Measurements from ENCODE around the gene MARF1. TPM values are rescaled to one million over a fixed set of nuclear protein-coding genes. Genes with fewer than 3 reads are reported as not detected.
"Not testable (repeated sequence)": the region's sequence is repeated elsewhere in the genome, so short reads cannot be mapped to it uniquely, and the experiment has no call there.

Gene MARF1
- total and polyA plus RNA-seq, 4 donors: 28.8 to 92.8 (median 53.8) TPM

- intact Hi-C loops (cut with DNase I): loop anchor here (5.0 kb wide), 1 partner anchor 53 kb away; no protein-coding TSS in a partner anchor
- no peak for ATAC-seq (ENCODE audit: low FRiP score)
Measured at GRCh38 chr16:15649727-15650018, 6.7 kb upstream of the MARF1 start.

DNA sequence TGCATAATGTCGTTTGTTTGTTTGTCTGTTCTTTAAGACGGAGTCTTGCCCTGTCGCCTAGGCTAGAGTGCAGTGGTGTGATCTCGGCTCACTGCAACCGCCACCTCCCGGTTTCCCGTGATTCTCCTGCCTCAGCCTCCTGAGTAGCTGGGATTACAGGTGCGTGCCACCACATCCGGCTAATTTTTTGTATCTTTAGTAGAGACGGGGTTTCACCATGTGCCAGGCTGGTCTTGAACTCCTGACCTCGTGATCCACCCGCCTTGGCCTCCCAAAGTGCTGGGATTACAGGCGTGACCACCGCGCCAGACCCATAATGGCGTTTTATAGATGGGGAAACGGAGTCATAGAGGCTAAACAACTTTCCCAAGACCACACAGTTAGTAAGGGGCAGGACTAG, 6.4 kb upstream of the MARF1 start:
- intact Hi-C loops (cut with DNase I); ATAC-seq (ENCODE audit: low FRiP score); DNase-seq; H3K27me3 ChIP-seq (ENCODE audit: control insufficient read depth in 1 of 2, insufficient read depth in 2 of 2, low read length in 1 of 2); H3K4me3 ChIP-seq (ENCODE audit: low read length in 2 of 2); H3K4me1 ChIP-seq (ENCODE audit: control insufficient read depth in 1 of 2, insufficient read depth in 2 of 2, low read length in 2 of 2); H3K9me3 ChIP-seq (ENCODE audit: control insufficient read depth, low read length); H3K36me3 ChIP-seq (ENCODE audit: control insufficient read depth in 1 of 2, insufficient read depth in 2 of 2, low read length in 1 of 2): not testable (repeated sequence)
- peak overlapping the region in 1 of 2 donors; percentile 7 for H3K27ac ChIP-seq (ENCODE audit: low read depth in 1 of 2, low read length in 2 of 2)
- 64% methylated on average over 17 of the region's 17 CpGs for WGBS, 2 donors

More at GRCh38 chr16:15649727-15650018, 6.7 kb upstream of the MARF1 start:
- Histone ChIP-seq H3K27ac (ENCODE audit: low read depth in 1 of 2, low read length in 2 of 2) (peak overlapping the region in 1 of 2 donors; percentile 7), H3K4me1 (ENCODE audit: control insufficient read depth in 1 of 2, insufficient read depth in 2 of 2, low read length in 2 of 2) (no peaks in the 10 kb centered on the region), H3K9me3 (ENCODE audit: control insufficient read depth, low read length) (no peaks in the 10 kb centered on the region), H3K4me3 (ENCODE audit: low read length in 2 of 2) (no peak overlapping the region), H3K27me3 (ENCODE audit: control insufficient read depth in 1 of 2, insufficient read depth in 2 of 2, low read length in 1 of 2) (no peaks in the 10 kb centered on the region), H3K36me3 (ENCODE audit: control insufficient read depth in 1 of 2, insufficient read depth in 2 of 2, low read length in 1 of 2) (no peaks in the 10 kb centered on the region)
- no peak for DNase-seq
- 1% methylated on average over 13 to 14 of the region's 14 CpGs for WGBS, 2 donors

DNA sequence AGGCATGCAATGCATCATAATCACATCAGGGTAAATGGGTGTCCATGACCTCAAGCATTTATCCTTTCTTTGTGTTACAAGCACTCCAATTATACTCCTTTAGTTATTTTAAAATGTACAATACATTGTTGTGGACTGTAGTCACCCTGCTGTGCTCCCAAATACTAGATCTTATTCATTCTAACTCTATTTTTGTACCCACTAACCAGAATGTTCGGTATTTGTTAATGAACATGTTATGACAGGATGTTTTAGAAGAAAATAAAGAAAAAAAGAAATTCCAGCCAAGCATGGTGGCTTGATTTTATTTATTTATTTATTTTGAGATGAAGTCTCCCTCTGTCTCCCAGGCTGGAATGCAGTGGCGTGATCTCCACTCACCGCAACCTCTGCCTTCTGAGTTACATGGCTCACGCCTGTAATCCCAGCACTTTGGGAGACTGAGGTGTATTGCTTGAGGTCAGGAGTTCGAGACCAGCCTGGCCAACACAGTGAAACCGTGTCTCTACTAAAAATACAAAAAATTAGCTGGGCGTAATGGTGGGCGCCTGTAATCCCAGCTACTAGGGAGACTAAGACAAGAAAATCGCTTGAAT, 5.3 kb upstream of the MARF1 start:
- no peak overlapping the region for H3K27ac ChIP-seq (ENCODE audit: low read depth in 1 of 2, low read length in 2 of 2)
- no peaks in the 10 kb centered on the region for H3K27me3 ChIP-seq (ENCODE audit: control insufficient read depth in 1 of 2, insufficient read depth in 2 of 2, low read length in 1 of 2)
- WGBS, 2 donors: 90% methylated on average over 9 of the region's 9 CpGs
- DNase-seq (no peak), ATAC-seq (ENCODE audit: low FRiP score) (no peak)
- H3K4me3 ChIP-seq (ENCODE audit: low read length in 2 of 2): no peak overlapping the region
- intact Hi-C loops (cut with DNase I): no loop called here
- no peaks in the 10 kb centered on the region for H3K9me3 ChIP-seq (ENCODE audit: control insufficient read depth, low read length)
- H3K4me1 ChIP-seq (ENCODE audit: control insufficient read depth in 1 of 2, insufficient read depth in 2 of 2, low read length in 2 of 2): peaks cover 0 to 2% of the 10 kb centered on the region in 2 donors
- no peaks in the 10 kb centered on the region for H3K36me3 ChIP-seq (ENCODE audit: control insufficient read depth in 1 of 2, insufficient read depth in 2 of 2, low read length in 1 of 2)

DNA sequence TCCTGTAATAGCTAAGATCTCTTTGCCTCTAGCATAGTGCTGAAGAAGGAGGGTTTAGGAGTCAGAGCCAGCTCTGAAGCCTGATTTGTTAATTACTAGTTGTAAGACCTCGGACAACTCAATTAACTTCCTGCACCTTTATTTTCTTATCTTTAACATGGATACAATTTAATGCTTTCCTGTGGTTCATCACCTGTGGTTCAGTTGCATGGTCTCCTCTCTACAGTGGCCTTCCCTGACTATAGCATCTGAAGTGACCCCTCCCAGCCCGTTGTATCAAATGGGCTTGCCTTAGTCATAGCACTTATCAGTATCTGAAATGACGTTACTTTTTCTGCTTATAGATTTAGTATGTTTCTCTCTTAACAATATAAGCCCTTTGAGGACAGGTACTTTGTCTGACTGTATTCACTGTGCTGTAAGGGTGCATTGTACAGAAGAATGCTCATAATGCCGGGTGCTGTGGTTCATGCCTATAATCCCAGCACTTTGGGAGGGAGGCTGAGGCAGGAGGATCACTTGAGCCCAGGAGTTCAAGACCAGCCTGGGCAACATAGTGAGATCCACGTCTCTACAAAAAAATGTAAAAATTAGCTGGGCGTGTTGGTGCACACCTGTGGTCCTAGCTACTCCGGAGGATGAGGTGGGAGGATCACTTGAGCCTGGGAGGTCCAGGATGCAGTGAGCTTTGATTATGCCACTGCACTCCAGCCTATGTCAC, 4.5 kb upstream of the MARF1 start:
- no peak for DNase-seq
- H3K9me3 ChIP-seq (ENCODE audit: control insufficient read depth, low read length): no peaks in the 10 kb centered on the region
- no peak overlapping the region for H3K27ac ChIP-seq (ENCODE audit: low read depth in 1 of 2, low read length in 2 of 2)
- no peaks in the 10 kb centered on the region for H3K27me3 ChIP-seq (ENCODE audit: control insufficient read depth in 1 of 2, insufficient read depth in 2 of 2, low read length in 1 of 2)
- H3K4me1 ChIP-seq (ENCODE audit: control insufficient read depth in 1 of 2, insufficient read depth in 2 of 2, low read length in 2 of 2): peaks cover 0 to 2% of the 10 kb centered on the region in 2 donors
- no peak for ATAC-seq (ENCODE audit: low FRiP score)
- intact Hi-C loops (cut with DNase I): no loop called here
- 82 to 83% methylated on average over 7 of the region's 7 CpGs for WGBS, 2 donors
- no peak overlapping the region for H3K4me3 ChIP-seq (ENCODE audit: low read length in 2 of 2)
- no peaks in the 10 kb centered on the region for H3K36me3 ChIP-seq (ENCODE audit: control insufficient read depth in 1 of 2, insufficient read depth in 2 of 2, low read length in 1 of 2)

GRCh38 chr16:15646557-15647293, 3.8 kb upstream of the MARF1 start:
- 86 to 90% methylated on average over 13 of the region's 13 CpGs for WGBS, 2 donors

GRCh38 chr16:15644962-15645465, 2.1 kb upstream of the MARF1 start:
- 66 to 75% methylated on average over 10 of the region's 10 CpGs for WGBS, 2 donors
- not testable (repeated sequence) for ATAC-seq (ENCODE audit: low FRiP score); H3K36me3 ChIP-seq (ENCODE audit: control insufficient read depth in 1 of 2, insufficient read depth in 2 of 2, low read length in 1 of 2); H3K9me3 ChIP-seq (ENCODE audit: control insufficient read depth, low read length); H3K27ac ChIP-seq (ENCODE audit: low read depth in 1 of 2, low read length in 2 of 2); H3K4me3 ChIP-seq (ENCODE audit: low read length in 2 of 2); H3K27me3 ChIP-seq (ENCODE audit: control insufficient read depth in 1 of 2, insufficient read depth in 2 of 2, low read length in 1 of 2); DNase-seq; H3K4me1 ChIP-seq (ENCODE audit: control insufficient read depth in 1 of 2, insufficient read depth in 2 of 2, low read length in 2 of 2)
- intact Hi-C loops (cut with DNase I): loop anchor here in 1 of 2 donors (5.0 kb wide), 1 partner anchor 547 kb away; no protein-coding TSS in a partner anchor

More at GRCh38 chr16:15646557-15647293, 3.8 kb upstream of the MARF1 start:
- H3K27me3 ChIP-seq (ENCODE audit: control insufficient read depth in 1 of 2, insufficient read depth in 2 of 2, low read length in 1 of 2); intact Hi-C loops (cut with DNase I); ATAC-seq (ENCODE audit: low FRiP score); H3K4me1 ChIP-seq (ENCODE audit: control insufficient read depth in 1 of 2, insufficient read depth in 2 of 2, low read length in 2 of 2); H3K36me3 ChIP-seq (ENCODE audit: control insufficient read depth in 1 of 2, insufficient read depth in 2 of 2, low read length in 1 of 2); H3K9me3 ChIP-seq (ENCODE audit: control insufficient read depth, low read length); DNase-seq; H3K4me3 ChIP-seq (ENCODE audit: low read length in 2 of 2); H3K27ac ChIP-seq (ENCODE audit: low read depth in 1 of 2, low read length in 2 of 2): not testable (repeated sequence)

GRCh38 chr16:15644267-15644961, 1.5 kb upstream of the MARF1 start:
- intact Hi-C loops (cut with DNase I): loop anchor here in 1 of 2 donors (5.0 kb wide), 1 partner anchor 548 kb away; no protein-coding TSS in a partner anchor
- peak overlapping the region in 1 of 2 donors; percentile 57 for H3K4me3 ChIP-seq (ENCODE audit: low read length in 2 of 2)
- H3K27ac ChIP-seq (ENCODE audit: low read depth in 1 of 2, low read length in 2 of 2): no peak overlapping the region
- ATAC-seq (ENCODE audit: low FRiP score): no peak
- no peaks in the 10 kb centered on the region for H3K36me3 ChIP-seq (ENCODE audit: control insufficient read depth in 1 of 2, insufficient read depth in 2 of 2, low read length in 1 of 2)
- DNase-seq: no peak
- no peaks in the 10 kb centered on the region for H3K9me3 ChIP-seq (ENCODE audit: control insufficient read depth, low read length)
- 66 to 69% methylated on average over 9 of the region's 9 CpGs for WGBS, 2 donors
- no peaks in the 10 kb centered on the region for H3K27me3 ChIP-seq (ENCODE audit: control insufficient read depth in 1 of 2, insufficient read depth in 2 of 2, low read length in 1 of 2)
- H3K4me1 ChIP-seq (ENCODE audit: control insufficient read depth in 1 of 2, insufficient read depth in 2 of 2, low read length in 2 of 2): peaks cover 0 to 2% of the 10 kb centered on the region in 2 donors

- Histone ChIP-seq H3K4me1 (ENCODE audit: control insufficient read depth in 1 of 2, insufficient read depth in 2 of 2, low read length in 2 of 2) (peaks cover 0 to 2% of the 10 kb centered on the region in 2 donors), H3K36me3 (ENCODE audit: control insufficient read depth in 1 of 2, insufficient read depth in 2 of 2, low read length in 1 of 2) (no peaks in the 10 kb centered on the region), H3K27me3 (ENCODE audit: control insufficient read depth in 1 of 2, insufficient read depth in 2 of 2, low read length in 1 of 2) (no peaks in the 10 kb centered on the region), H3K4me3 (ENCODE audit: low read length in 2 of 2) (peak overlapping the region; percentile 57 to 63), H3K27ac (ENCODE audit: low read depth in 1 of 2, low read length in 2 of 2) (peak overlapping the region in 1 of 2 donors; percentile 51), H3K9me3 (ENCODE audit: control insufficient read depth, low read length) (no peaks in the 10 kb centered on the region)
- WGBS, 2 donors: 5 to 7% methylated on average over 4 of the region's 4 CpGs
- intact Hi-C loops (cut with DNase I): loop anchor here in 1 of 2 donors (5.0 kb wide), 1 partner anchor 548 kb away; no protein-coding TSS in a partner anchor
- ATAC-seq (ENCODE audit: low FRiP score): no peak
- no peak for DNase-seq
Measured at GRCh38 chr16:15643946-15644250, 944 bp upstream of the MARF1 start.
